PC-3 (cell line): ENCODE data around the gene HK1.

Experiments
- CTCF ChIP-seq: fragments of 300-600 bp; sonication (generic); conservative IDR thresholded peaks from 2 replicates; pipeline ENCODE4 v1.5.1; 2017; ENCODE audit warnings: antibody characterized with exemption, low read depth, mild to moderate bottlenecking, low read length
- EZH2phosphoT487 ChIP-seq: fragments of 300-600 bp; sonication (generic); IDR thresholded peaks from 2 replicates; pipeline ENCODE4 v1.6.1; 2018; ENCODE audit warnings: mild to moderate bottlenecking, antibody characterized with exemption, low read length, borderline replicate concordance

- TF ChIP-seq CTCF: no peak
- no peak for TF ChIP-seq EZH2phosphoT487
Observed at GRCh38 chr10:69348816-69349541, 70.7 kb downstream of the HK1 start.
